ENCODE measurements around the gene RUNX2.

DNA sequence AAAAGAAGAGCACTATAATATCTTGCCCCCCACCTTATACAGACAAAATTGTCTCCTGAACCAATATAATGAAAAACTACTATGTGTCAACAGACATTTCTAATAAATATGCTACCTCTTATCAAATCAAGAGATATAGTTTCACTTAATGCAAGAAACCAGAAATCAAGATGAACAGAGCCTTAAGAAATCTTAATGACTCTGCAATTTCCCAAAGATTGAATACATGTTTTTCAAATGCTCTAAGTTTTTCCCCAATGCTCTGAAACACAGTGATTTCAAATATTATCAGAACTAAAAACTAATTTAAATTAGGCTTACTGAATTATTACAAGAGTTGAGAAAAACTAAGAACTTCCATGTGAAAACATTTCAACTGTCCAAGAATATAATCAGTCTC, 36.3 kb downstream of the RUNX2 start:
- TF ChIP-seq POLR2AphosphoS5 (IDR thresholded peaks at IDR 0.05; ENCODE audit: low read depth, low read length), result no peak
- TF ChIP-seq, protein P1, sequence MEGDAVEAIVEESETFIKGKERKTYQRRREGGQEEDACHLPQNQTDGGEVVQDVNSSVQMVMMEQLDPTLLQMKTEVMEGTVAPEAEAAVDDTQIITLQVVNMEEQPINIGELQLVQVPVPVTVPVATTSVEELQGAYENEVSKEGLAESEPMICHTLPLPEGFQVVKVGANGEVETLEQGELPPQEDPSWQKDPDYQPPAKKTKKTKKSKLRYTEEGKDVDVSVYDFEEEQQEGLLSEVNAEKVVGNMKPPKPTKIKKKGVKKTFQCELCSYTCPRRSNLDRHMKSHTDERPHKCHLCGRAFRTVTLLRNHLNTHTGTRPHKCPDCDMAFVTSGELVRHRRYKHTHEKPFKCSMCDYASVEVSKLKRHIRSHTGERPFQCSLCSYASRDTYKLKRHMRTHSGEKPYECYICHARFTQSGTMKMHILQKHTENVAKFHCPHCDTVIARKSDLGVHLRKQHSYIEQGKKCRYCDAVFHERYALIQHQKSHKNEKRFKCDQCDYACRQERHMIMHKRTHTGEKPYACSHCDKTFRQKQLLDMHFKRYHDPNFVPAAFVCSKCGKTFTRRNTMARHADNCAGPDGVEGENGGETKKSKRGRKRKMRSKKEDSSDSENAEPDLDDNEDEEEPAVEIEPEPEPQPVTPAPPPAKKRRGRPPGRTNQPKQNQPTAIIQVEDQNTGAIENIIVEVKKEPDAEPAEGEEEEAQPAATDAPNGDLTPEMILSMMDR (IDR thresholded peaks at IDR 0.05), result no peak
- TF ChIP-seq SMC3 (IDR thresholded peaks at IDR 0.05; ENCODE audit: low read depth, low read length), result no peak
- no peak for TF ChIP-seq RXRA (IDR thresholded peaks at IDR 0.05; ENCODE audit: borderline replicate concordance, low read depth)
- no peak for TF ChIP-seq FOXJ3 (CRISPR knock-in tag; IDR thresholded peaks at IDR 0.05)
- TF ChIP-seq NRF1 (IDR thresholded peaks at IDR 0.05; ENCODE audit: low read depth, low read length), result no peak
